ENCODE data around the gene CACNB1.
"Not testable (repeated sequence)": the region's sequence is repeated elsewhere in the genome, so short reads cannot be mapped to it uniquely, and the experiment has no call there.

The CACNB1 gene

GRCh38 chr17:39173526-39174274 is 23.8 kb downstream of the CACNB1 start:
- no peak for DNase-seq

- no peak for DNase-seq
Observed at GRCh38 chr17:39173080-39173479, 24.4 kb downstream of the CACNB1 start.

GRCh38 chr17:39171933-39172332 is 25.5 kb downstream of the CACNB1 start:
- DNase-seq = no peak

GRCh38 chr17:39170558-39170957 is 26.9 kb downstream of the CACNB1 start:
- DNase-seq = no peak

GRCh38 chr17:39170109-39170508 is 27.4 kb downstream of the CACNB1 start:
- DNase-seq = no peak

- no peak for DNase-seq
Observed at GRCh38 chr17:39169518-39169917, 28.0 kb downstream of the CACNB1 start.

GRCh38 chr17:39169101-39169500 is 28.4 kb downstream of the CACNB1 start:
- DNase-seq = no peak

- not testable (repeated sequence) for DNase-seq
Observed at GRCh38 chr17:39168503-39168902, 29.0 kb downstream of the CACNB1 start.

GRCh38 chr17:39167476-39167875 is 30.0 kb downstream of the CACNB1 start:
- DNase-seq = no peak

GRCh38 chr17:39166437-39167335 is 30.8 kb downstream of the CACNB1 start:
- no peak for DNase-seq

- DNase-seq = no peak
Observed at GRCh38 chr17:39165841-39166349, 31.6 kb downstream of the CACNB1 start, which contains the start of gene ARL5C. ARL5C (minus strand) TSS chr17:39166161; CDS start chr17:39165760, 401 bp downstream.

GRCh38 chr17:39165178-39165840 is 32.2 kb downstream of the CACNB1 start:
- DNase-seq = no peak

- DNase-seq = peak; percentile 87
Observed at GRCh38 chr17:39164675-39165143, 32.8 kb downstream of the CACNB1 start.

- no peak for DNase-seq
Observed at GRCh38 chr17:39161962-39162361, 35.5 kb downstream of the CACNB1 start.

- DNase-seq = no peak
Observed at GRCh38 chr17:39158623-39159022, 38.8 kb downstream of the CACNB1 start.

- no peak for DNase-seq
Observed at GRCh38 chr17:39156491-39156890, 41.0 kb downstream of the CACNB1 start.

- DNase-seq = no peak
Observed at GRCh38 chr17:39155654-39156053, 41.8 kb downstream of the CACNB1 start.

- DNase-seq = peak; percentile 93
Observed at GRCh38 chr17:39153599-39154051, 43.8 kb downstream of the CACNB1 start.

- DNase-seq = peak; percentile 34
Observed at GRCh38 chr17:39151943-39152818, 45.3 kb downstream of the CACNB1 start.

- DNase-seq = peak; percentile 33
Observed at GRCh38 chr17:39151150-39151942, 46.1 kb downstream of the CACNB1 start, which contains the start of gene PLXDC1. PLXDC1 (minus strand) TSS chr17:39151637; CDS start chr17:39151437, 200 bp downstream.

GRCh38 chr17:39150795-39151149 is 46.7 kb downstream of the CACNB1 start:
- no peak for DNase-seq
